ENCODE measurements around the gene GABRA5.

Gene GABRA5

DNA sequence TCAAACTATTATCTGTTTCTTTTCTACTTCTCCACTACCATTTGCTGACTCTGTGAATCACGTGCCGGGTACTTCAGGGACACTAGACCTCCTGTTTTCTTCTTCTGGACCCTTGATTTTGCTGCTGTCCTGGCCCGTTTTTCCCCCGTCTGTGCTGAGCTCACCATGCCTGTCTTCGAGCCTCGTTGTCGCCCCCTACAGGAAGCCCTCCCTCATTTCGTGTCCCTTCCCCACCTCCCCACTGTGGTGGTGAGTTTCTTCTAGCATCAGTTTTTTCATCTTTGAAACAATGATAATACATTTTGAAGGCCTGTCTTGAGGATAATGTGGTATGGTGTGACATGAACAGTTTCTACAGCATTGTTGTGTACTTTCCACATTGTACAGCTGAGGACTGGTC is 117.0 kb downstream of the GABRA5 start:
- no peak overlapping the region for H3K9ac ChIP-seq (ENCODE audit: low read length)
- no peaks in the 10 kb centered on the region for H3K36me3 ChIP-seq (ENCODE audit: control insufficient read depth, insufficient read depth, low read length)
- H3K4me1 ChIP-seq (ENCODE audit: control insufficient read depth, insufficient read depth, low read length): no peaks in the 10 kb centered on the region
- H3K27me3 ChIP-seq (ENCODE audit: control insufficient read depth, insufficient read depth, low read length): no peaks in the 10 kb centered on the region
- no peak overlapping the region for H3K27ac ChIP-seq (ENCODE audit: low read depth, low read length)
- no peak overlapping the region for H3K4me3 ChIP-seq (ENCODE audit: low read length)

DNA sequence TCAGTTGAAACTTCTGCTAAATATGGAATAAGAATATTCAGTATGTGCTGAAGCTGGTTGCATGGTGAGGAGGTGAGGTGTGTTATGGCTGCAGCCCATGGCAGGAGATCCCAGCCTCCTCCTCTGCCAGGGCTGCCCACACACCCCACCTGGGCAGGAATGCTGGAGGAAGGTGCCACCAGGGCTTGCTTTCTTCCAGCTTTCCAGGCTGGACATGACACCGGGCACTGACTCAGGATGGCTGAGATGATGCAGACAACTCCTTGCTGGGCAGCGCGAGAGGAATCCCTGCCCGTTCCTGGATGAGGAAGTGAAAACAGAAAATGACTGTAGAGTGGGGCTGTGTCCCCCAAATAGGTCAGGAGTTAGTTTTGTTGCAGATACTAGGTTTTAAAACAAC is 118.2 kb downstream of the GABRA5 start:
- Histone ChIP-seq H3K4me1 (ENCODE audit: control insufficient read depth, insufficient read depth, low read length) (no peaks in the 10 kb centered on the region), H3K27me3 (ENCODE audit: control insufficient read depth, insufficient read depth, low read length) (no peaks in the 10 kb centered on the region), H3K9ac (ENCODE audit: low read length) (no peak overlapping the region), H3K36me3 (ENCODE audit: control insufficient read depth, insufficient read depth, low read length) (no peaks in the 10 kb centered on the region), H3K4me3 (ENCODE audit: low read length) (no peak overlapping the region), H3K27ac (ENCODE audit: low read depth, low read length) (no peak overlapping the region)

DNA sequence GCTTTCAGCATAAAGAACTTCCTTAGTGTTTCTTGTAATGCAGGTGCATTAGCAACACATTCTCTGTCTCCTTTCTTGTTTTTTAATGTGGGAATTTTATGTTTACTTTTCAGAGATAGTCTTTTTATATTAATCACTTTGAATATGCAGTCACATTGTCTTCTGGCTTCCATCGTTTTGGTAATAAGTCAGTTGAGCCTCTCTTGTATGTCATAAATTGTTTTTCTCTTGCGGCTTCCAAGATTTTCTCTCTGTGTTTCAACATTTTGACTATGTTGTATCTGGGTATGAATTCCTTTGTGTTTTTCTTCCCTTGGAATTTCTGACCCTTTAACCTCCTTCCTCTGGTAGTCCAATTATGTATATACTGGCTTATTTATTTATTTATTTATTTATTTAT is 129.4 kb downstream of the GABRA5 start:
- Histone ChIP-seq H3K4me3 (ENCODE audit: low read length) (no peak overlapping the region), H3K27ac (ENCODE audit: low read depth, low read length) (no peak overlapping the region), H3K27me3 (ENCODE audit: control insufficient read depth, insufficient read depth, low read length) (no peaks in the 10 kb centered on the region), H3K36me3 (ENCODE audit: control insufficient read depth, insufficient read depth, low read length) (no peaks in the 10 kb centered on the region), H3K9ac (ENCODE audit: low read length) (no peak overlapping the region), H3K4me1 (ENCODE audit: control insufficient read depth, insufficient read depth, low read length) (no peaks in the 10 kb centered on the region)
